Mesothelial cell of epicardium (in vitro differentiated cells): ENCODE results near the gene C6orf89. TPM values are rescaled to one million over a fixed set of nuclear protein-coding genes. Genes with fewer than 3 reads are reported as not detected.
A peak's percentile ranks its signal among the peaks of the same experiment; 100 is the strongest.

Source experiments
- DNase-seq, 2 experiments: peaks; one replicate each; pipeline ENCODE4 v3.0.0; 2021; ENCODE audit warnings: low spot score in 2 of 2; ENCODE audit not compliant: unreplicated experiment in 2 of 2
- H3K27ac Mint-ChIP-seq: 2 replicates; pipeline ENCODE4 v1.8.0; 2021; ENCODE audit warnings: mixed read lengths
- H3K27me3 Mint-ChIP-seq: 2 replicates; pipeline ENCODE4 v1.8.0; 2021; ENCODE audit warnings: low read depth, mixed read lengths
- H3K36me3 Mint-ChIP-seq: 2 replicates; pipeline ENCODE4 v1.8.0; 2021; ENCODE audit warnings: mixed read lengths
- H3K4me1 Mint-ChIP-seq: 2 replicates; pipeline ENCODE4 v1.8.0; 2021; ENCODE audit warnings: mixed read lengths
- H3K4me3 Mint-ChIP-seq: 2 replicates; pipeline ENCODE4 v1.8.0; 2021; ENCODE audit warnings: mild to moderate bottlenecking, moderate library complexity, mixed read lengths
- H3K9me3 Mint-ChIP-seq: 2 replicates; pipeline ENCODE4 v1.8.0; 2021; ENCODE audit warnings: mixed read lengths
- CTCF ChIP-seq: fragments of 200-600 bp; sonication (generic); IDR thresholded peaks from one replicate; pipeline ENCODE4 v1.5.0; 2021; ENCODE audit warnings: antibody characterized with exemption; ENCODE audit not compliant: unreplicated experiment
- total RNA-seq: library from RNA; stranded (reverse); gene quantifications from 3 replicates; pipeline ENCODE4 v1.2.1, GENCODE V29; 2021

The C6orf89 gene
- total RNA-seq, 1 donor from 2014 or later = 39.7 TPM

- DNase-seq = no peak
- H3K27ac Mint-ChIP-seq = no peak overlapping the region
- H3K27me3 Mint-ChIP-seq = no peaks in the 10 kb centered on the region
- no peak overlapping the region for H3K4me3 Mint-ChIP-seq
- TF ChIP-seq CTCF = no peak
- no peaks in the 10 kb centered on the region for H3K9me3 Mint-ChIP-seq
- H3K4me1 Mint-ChIP-seq = peaks cover 16% of the 10 kb centered on the region
- H3K36me3 Mint-ChIP-seq = peaks cover 21% of the 10 kb centered on the region
Observed at GRCh38 chr6:36963451-36964290, 77.9 kb downstream of the C6orf89 start.

- TF ChIP-seq CTCF = no peak
- Mint-ChIP-seq H3K36me3 (peaks cover 23% of the 10 kb centered on the region), H3K27me3 (no peaks in the 10 kb centered on the region), H3K27ac (peak overlapping the region; percentile 64), H3K4me1 (peaks cover 16% of the 10 kb centered on the region), H3K9me3 (no peaks in the 10 kb centered on the region), H3K4me3 (no peak overlapping the region)
- DNase-seq = no peak
Observed at GRCh38 chr6:36964349-36964748, 78.6 kb downstream of the C6orf89 start.

- H3K36me3 Mint-ChIP-seq = peaks cover 25% of the 10 kb centered on the region
- no peak for TF ChIP-seq CTCF
- peak overlapping the region; percentile 64 for H3K27ac Mint-ChIP-seq
- H3K4me3 Mint-ChIP-seq = no peak overlapping the region
- H3K9me3 Mint-ChIP-seq = no peaks in the 10 kb centered on the region
- DNase-seq = no peak
- peaks cover 16% of the 10 kb centered on the region for H3K4me1 Mint-ChIP-seq
- no peaks in the 10 kb centered on the region for H3K27me3 Mint-ChIP-seq
Observed at GRCh38 chr6:36964908-36965307, 79.2 kb downstream of the C6orf89 start.

- no peak overlapping the region for H3K4me3 Mint-ChIP-seq
- H3K27me3 Mint-ChIP-seq = no peaks in the 10 kb centered on the region
- no peak for DNase-seq
- peaks cover 13% of the 10 kb centered on the region for H3K4me1 Mint-ChIP-seq
- peaks cover 35% of the 10 kb centered on the region for H3K36me3 Mint-ChIP-seq
- H3K27ac Mint-ChIP-seq = no peak overlapping the region
- no peaks in the 10 kb centered on the region for H3K9me3 Mint-ChIP-seq
- no peak for TF ChIP-seq CTCF
Observed at GRCh38 chr6:36967301-36967700, 81.5 kb downstream of the C6orf89 start.

- Mint-ChIP-seq H3K4me1 (peaks cover 13% of the 10 kb centered on the region), H3K36me3 (peaks cover 40% of the 10 kb centered on the region), H3K4me3 (no peak overlapping the region), H3K9me3 (no peaks in the 10 kb centered on the region), H3K27me3 (no peaks in the 10 kb centered on the region), H3K27ac (no peak overlapping the region)
- TF ChIP-seq CTCF = no peak
- DNase-seq = no peak
Observed at GRCh38 chr6:36967757-36968156, 82.0 kb downstream of the C6orf89 start.
